Measurements from ENCODE around the gene PHLDA1.
"Not testable (repeated sequence)": the region's sequence is repeated elsewhere in the genome, so short reads cannot be mapped to it uniquely, and the experiment has no call there.

Gene PHLDA1

DNA sequence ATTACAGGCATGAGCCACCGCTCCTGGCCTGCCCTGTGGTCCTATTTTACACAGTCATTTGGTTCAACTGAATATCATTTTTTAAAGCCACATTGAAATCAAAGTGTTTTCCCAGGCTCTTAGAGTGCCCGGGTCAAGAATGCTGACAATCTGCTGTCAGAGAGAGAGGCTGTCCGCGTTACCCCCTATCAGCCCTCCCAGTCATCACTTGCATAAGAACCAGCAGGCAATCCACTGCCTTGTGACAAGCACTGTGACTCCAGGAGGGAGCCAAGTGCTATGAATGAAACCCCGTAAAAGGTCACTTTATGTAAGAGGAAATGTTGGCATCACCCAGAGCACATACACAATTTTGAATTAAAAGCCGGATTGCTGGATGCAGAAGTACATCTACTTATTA lies 13.5 kb downstream of the PHLDA1 start:
- no peak for DNase-seq (ENCODE audit: low spot score)

GRCh38 chr12:76014007-76014406 lies 17.6 kb downstream of the PHLDA1 start:
- DNase-seq (ENCODE audit: low spot score) = no peak

GRCh38 chr12:76013603-76014002 lies 18.0 kb downstream of the PHLDA1 start:
- DNase-seq (ENCODE audit: low spot score) = no peak

- DNase-seq (ENCODE audit: low spot score) = no peak
Measured at GRCh38 chr12:76012644-76013043, 18.9 kb downstream of the PHLDA1 start.

DNA sequence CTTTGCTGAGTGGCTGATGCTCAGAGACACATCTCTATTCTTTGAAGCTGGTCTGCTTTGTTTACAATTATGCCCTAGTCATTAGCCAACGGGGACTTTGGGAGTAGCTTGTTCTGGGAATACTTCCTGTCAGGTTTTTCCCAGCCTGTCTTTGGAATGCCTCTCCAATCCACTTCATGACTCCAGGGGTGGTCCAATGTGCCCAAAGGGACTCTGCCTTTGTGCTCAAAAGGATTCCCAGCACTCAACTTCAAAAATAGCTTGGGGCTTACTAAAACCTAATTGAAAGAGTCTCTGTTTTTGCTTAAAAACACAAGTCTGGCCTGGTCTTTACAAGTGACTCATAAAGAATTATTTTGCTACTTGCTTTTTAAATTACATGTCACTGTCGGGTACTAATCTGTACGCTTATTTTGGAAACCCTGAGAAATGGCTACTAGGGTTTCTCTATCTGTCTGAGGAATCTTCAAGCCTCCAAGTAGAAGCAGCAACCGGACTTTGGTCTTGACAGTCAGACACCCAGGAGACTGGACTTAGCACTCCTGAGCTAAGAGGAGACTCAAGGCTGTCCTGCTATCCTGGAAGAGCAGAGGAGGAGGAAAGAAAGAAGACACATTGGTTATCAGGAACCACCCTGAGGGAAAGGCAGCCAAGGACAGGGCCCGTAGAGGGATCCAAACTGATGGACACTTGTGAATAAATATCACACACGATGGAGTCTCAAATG lies 20.7 kb downstream of the PHLDA1 start:
- DNase-seq (ENCODE audit: low spot score) = no peak

DNA sequence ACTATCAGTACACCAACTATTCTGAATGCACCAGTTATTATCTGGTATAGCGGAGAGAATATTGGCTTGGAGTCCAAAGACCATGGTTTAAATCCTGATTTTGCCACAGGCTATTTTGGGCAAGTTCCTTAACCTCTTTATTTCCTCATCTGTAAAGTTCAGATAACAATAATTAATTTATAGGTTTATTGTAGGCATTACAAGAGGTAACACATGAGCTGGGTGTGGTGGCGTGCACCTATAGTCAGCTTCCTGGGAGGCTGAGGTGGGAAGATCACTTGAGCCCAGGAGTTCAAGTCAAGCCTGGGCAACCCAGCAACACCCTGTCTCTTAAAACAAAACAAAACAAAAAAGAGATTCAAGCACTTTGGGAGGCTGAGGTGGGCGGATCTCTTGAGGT lies 23.1 kb downstream of the PHLDA1 start:
- no peak for DNase-seq (ENCODE audit: low spot score)

GRCh38 chr12:76007640-76008039 lies 23.9 kb downstream of the PHLDA1 start:
- no peak for DNase-seq (ENCODE audit: low spot score)

DNA sequence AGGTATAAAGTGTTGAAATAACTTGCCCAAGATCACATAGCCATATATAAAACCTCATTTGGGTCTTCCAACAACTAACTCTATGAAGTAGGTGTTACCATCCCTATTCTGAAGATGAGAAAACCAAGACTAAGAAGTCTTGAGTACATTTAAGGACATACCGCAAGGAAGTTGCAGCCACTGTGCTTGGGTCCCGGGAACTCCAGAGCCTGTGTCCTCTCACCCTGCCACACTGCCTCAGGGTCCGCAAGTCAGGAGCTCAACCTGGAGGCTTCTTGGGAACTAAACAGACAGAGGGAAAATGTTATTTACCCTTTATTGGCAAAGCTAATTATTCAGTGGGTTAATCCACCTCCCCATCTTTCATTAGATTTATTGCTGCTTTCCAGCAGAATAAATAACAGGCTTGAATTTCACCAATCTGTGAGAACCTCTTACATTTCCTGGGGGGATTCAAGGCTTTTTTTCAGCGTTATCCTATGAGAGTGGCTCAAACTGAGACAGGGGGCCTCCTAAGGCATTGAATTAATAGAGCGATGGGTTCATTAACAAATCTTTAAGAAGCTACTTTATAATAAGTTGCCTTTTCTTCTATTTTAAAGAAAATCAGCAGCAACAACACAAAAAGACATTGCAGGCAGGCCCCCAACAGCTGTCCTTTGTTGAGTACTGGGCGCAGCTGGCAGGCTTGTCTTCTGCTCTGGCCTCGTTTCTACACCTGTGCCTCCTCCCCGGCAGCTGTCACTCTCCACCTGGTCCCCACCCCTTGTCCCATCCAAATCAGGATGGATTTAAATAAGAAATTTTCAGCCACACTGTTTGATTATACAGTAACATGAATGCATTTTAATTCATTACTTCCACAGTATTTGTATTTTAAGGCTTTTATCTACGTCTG lies 25.3 kb downstream of the PHLDA1 start:
- DNase-seq (ENCODE audit: low spot score) = no peak

- no peak for DNase-seq (ENCODE audit: low spot score)
Measured at GRCh38 chr12:76003355-76003638, 28.3 kb downstream of the PHLDA1 start.

DNA sequence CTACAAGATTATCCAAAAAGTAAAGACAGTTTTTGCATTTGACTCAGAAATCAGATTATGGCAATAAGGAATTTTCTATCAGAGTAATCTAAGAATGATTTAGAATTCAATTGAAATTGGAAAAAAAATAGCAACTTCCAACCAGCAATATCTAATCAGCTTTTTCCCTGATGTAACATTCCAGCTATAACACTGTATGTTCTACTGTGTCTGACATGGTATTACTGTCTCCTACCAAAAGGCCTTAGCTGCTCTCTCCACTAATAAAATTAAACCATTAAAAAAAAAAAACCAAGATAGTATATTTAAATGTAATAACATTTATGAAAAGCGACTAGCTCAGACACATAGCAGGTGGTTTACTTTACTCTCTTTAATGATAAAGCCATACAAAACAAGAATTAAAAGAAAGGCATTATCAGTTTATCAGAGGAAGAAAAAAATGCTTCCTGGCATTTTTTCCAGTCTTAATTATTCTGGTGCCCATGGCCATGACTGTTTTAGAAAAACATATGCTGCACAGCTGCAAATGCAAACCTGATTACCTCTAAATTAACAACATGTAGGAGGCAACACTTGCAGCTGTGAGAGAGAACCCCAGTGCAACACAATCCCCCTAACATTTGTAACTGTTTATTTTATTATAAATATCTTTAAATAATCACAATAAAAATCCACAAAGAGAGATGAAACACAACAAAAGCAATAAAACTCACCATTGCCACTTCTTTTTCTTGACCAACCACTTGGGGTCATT lies 28.8 kb downstream of the PHLDA1 start:
- no peak for DNase-seq (ENCODE audit: low spot score)

GRCh38 chr12:75998292-75999063 lies 33.1 kb downstream of the PHLDA1 start:
- DNase-seq (ENCODE audit: low spot score) = no peak

GRCh38 chr12:75997658-75998057 lies 33.9 kb downstream of the PHLDA1 start:
- no peak for DNase-seq (ENCODE audit: low spot score)

DNA sequence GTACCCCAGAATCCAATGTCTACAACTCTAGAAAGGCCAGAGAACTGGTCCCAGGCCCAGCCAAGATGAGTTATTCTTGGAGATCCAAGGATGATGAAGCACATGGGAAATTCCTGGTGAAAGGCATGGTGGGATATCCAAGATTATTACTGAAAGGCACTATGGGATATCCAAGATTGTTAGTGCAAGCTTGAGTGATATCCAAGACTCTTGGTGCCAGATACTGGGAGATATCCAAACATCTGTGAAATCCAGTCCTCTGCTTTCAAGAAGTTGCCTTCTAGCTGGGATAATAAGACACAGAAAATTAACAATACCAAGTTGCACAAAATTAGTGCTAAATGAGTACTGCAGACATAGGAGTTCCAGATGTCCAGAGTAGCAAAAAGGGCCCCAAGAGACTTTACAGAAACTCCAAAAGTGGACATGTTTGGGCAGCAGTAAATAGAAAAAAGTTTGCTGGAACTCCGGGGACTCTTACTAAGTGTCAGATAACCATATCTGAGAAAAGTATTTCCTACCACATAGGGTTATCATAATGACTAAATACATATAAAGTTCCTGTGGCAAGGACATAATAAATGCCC lies 34.6 kb downstream of the PHLDA1 start:
- no peak for DNase-seq (ENCODE audit: low spot score)

- DNase-seq (ENCODE audit: low spot score) = no peak
Measured at GRCh38 chr12:75995691-75996090, 35.9 kb downstream of the PHLDA1 start.

- no peak for DNase-seq (ENCODE audit: low spot score)
Measured at GRCh38 chr12:75994069-75994740, 37.4 kb downstream of the PHLDA1 start.

- DNase-seq (ENCODE audit: low spot score) = no peak
Measured at GRCh38 chr12:75991753-75992152, 39.8 kb downstream of the PHLDA1 start.

GRCh38 chr12:75990189-75990912 lies 41.2 kb downstream of the PHLDA1 start:
- DNase-seq (ENCODE audit: low spot score) = peak; percentile 9

- not testable (repeated sequence) for DNase-seq (ENCODE audit: low spot score)
Measured at GRCh38 chr12:75987709-75988108, 43.9 kb downstream of the PHLDA1 start.

- no peak for DNase-seq (ENCODE audit: low spot score)
Measured at GRCh38 chr12:75986001-75986746, 45.4 kb downstream of the PHLDA1 start.

- DNase-seq (ENCODE audit: low spot score) = no peak
Measured at GRCh38 chr12:75985566-75985965, 46.0 kb downstream of the PHLDA1 start.
